ENCODE data around the gene PLXNA2. TPM values are rescaled to one million over a fixed set of nuclear protein-coding genes. Genes with fewer than 3 reads are reported as not detected.

Gene PLXNA2, protein sequence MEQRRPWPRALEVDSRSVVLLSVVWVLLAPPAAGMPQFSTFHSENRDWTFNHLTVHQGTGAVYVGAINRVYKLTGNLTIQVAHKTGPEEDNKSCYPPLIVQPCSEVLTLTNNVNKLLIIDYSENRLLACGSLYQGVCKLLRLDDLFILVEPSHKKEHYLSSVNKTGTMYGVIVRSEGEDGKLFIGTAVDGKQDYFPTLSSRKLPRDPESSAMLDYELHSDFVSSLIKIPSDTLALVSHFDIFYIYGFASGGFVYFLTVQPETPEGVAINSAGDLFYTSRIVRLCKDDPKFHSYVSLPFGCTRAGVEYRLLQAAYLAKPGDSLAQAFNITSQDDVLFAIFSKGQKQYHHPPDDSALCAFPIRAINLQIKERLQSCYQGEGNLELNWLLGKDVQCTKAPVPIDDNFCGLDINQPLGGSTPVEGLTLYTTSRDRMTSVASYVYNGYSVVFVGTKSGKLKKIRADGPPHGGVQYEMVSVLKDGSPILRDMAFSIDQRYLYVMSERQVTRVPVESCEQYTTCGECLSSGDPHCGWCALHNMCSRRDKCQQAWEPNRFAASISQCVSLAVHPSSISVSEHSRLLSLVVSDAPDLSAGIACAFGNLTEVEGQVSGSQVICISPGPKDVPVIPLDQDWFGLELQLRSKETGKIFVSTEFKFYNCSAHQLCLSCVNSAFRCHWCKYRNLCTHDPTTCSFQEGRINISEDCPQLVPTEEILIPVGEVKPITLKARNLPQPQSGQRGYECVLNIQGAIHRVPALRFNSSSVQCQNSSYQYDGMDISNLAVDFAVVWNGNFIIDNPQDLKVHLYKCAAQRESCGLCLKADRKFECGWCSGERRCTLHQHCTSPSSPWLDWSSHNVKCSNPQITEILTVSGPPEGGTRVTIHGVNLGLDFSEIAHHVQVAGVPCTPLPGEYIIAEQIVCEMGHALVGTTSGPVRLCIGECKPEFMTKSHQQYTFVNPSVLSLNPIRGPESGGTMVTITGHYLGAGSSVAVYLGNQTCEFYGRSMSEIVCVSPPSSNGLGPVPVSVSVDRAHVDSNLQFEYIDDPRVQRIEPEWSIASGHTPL (N-terminal part only)
- 15.3 TPM for polyA plus RNA-seq (ENCODE audit: insufficient read length)
- long read RNA-seq, donor 1, partial matches to known transcripts: 7 of 8 reads
- long read RNA-seq, donor 1, other reads (novel, unspliced or antisense): 0 of 8 reads
- long read RNA-seq, donor 2, partial matches to known transcripts: 6 of 8 reads
- long read RNA-seq, donor 2, other reads (novel, unspliced or antisense): 0 of 8 reads
- long read RNA-seq, donor 3, full-length matches to known transcripts: 2 of 2 reads
- long read RNA-seq, donor 3, partial matches to known transcripts: 0 of 2 reads
- long read RNA-seq, donor 3, other reads (novel, unspliced or antisense): 0 of 2 reads
- long read RNA-seq, donor 4: 0 reads
- long read RNA-seq, donor 5: 0 reads
- long read RNA-seq, donor 6, partial matches to known transcripts: 0 of 2 reads
- long read RNA-seq, donor 6, other reads (novel, unspliced or antisense): 0 of 2 reads
- long read RNA-seq, donor 7, full-length matches to known transcripts: 1 of 13 reads
- long read RNA-seq, donor 7, partial matches to known transcripts: 12 of 13 reads
- long read RNA-seq, donor 7, other reads (novel, unspliced or antisense): 0 of 13 reads
- long read RNA-seq, donor 8: 0 reads

DNA sequence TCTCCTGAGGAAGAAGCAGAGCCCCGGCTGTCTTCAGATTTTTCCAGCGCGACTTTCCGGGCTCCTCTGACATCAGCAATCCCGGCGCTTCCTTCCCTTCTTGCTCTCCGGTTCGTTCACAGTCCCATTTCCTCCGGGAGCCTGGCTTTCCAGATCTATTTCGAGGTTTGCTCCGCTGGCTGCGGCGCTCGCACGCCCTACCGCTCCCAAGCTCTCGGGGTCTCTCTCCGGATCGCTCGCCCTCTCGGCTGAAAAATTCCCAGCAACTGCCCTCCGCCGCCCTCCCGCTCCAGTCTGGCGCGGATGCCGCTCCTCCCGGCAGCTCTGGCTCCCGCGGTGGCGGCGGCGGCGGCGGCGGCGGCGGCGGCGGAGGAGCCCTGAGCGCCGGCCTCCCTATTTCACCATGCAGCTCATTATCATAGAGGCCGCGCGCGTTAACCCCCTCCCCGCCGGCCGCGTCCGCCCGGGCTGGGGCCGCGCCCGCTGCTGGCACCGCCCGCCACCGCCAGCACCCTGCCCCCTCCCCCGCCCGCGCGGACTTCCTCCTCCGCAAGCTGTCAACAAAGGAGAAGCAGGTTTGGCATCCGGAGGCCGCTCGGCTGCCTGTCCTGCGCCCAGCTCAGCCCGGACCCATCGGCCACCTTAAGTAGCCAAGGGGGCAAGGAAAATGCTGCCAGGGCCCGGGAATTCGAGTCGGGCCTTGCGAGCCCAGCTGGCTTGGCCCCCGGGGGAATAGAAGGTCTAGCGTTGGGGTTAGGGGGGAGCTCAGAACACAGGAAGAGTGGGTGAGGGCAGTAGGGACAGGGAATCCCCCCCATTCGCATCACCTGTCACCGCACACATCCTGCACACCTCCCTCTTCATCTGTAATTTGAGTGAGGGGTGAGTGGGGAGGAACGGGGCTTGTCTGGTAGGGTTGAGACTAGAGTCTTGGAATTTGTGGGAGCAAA is at the start of gene PLXNA2:
PLXNA2 (minus strand) TSS at position 418 of the 950 bp plus-strand sequence. CDS start 26,462 bp downstream, outside the sequence.
- DNase-seq: no peak

DNA sequence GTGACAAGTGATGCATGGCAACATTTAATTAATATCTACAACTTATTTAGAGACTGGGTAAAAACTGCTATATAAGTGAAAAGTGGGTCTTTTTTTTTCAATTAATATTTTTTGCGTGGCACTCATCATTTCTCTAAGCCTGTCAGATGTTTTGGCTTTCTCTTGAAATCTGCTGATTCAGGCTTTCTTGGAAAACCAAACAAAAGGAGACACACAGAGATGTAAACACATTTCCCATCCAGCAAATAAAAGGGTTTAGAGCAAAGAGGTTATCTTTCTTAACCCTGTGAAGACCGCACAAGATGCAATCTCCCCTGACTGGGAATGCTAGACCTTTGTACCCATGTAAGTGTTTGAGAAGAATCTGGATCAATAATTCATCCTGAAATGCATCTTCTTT is 48.7 kb upstream of the PLXNA2 start:
- DNase-seq: no peak

DNA sequence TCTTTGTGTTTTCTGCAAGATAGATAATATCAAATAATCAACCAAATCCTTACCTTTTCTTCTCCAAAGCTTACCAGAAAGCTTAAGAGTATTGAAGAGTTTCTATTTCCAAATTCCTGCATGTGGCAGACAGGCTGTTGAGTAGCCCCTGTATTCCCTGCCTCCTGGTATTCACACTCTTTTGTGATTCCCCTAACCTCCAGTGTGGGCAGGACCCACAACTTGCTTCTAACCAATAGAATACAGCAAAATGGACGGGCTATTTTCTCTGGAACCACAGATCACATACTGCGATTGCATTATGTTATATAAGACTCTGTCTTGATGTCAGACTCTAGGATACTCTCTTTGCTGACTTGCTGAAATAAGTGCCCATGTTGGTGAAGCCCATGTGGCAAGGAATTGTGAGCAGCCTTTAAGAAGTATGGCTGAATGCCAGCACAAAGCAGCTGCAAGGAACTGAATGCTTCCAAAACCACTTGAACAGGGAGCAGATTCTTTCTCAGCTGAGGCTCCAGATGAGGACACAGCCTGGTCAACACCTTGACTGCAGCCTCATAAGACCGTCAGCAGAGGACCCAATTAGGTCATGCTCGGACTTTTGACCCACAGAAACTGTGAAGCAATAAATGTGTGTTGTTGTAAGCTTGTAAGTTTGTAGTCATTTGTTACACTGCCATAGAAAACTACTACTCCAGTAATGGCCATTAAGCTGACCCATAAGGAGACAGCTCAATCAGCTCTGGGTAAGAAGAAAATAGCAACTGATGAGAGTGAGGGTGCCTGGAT is 47.9 kb upstream of the PLXNA2 start:
- no peak for DNase-seq

DNA sequence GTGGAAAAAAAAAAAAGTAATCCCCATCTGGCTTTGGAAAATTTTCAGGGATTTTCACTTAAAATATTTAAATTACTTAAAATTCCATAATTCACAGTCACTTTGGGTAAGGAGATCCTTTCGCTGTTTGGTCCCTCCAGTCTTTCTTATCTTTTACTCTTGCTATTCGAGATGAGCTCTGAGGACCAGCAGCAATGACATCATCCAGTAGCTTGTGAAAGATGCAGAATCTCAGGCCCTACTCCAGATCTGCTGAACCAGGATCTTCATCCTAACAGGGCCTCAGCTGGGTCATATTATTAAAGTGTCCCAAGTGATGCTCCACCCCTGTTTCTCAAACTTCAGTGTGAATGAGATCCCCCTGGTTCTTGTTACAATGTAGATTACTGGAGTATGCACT is 46.9 kb upstream of the PLXNA2 start:
- no peak for DNase-seq

DNA sequence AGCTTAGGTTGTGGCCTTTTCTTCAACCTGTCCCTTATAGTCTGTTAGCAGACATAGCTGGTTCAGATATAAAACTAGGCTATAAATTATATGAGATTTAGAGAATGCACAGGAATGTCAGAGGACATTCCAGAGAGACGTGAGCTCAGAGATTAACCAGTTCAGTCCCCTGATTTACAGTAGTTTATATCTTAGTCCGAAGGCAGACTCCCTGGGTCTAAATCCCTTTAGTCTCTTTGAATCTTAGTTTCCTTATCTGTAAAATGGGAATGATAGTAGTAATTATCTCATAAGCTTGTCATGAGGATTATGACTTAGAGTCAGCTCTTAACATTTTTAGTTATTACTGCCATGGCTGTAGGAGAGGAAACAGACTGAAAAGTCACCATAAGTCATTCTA is 45.5 kb upstream of the PLXNA2 start:
- no peak for DNase-seq

DNA sequence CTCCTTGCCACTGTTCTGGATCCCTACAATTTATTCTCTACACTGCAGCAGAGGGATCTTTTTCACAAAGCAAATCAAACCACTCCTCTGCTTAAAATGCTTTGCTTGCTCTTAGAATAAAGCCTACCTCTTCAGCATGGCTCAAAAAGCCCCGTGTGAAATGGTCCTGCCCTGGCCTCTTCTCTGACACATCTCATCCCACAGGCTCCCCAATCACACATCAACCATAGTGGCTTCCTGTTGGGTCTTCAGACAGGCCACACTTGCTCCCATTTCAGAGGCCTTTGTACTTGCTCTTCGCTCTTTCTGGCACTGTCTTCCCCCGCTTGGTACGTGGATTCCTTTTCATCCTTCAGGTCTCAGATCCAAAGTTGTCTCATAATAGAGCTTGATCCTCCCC is 44.3 kb upstream of the PLXNA2 start:
- DNase-seq: no peak

DNA sequence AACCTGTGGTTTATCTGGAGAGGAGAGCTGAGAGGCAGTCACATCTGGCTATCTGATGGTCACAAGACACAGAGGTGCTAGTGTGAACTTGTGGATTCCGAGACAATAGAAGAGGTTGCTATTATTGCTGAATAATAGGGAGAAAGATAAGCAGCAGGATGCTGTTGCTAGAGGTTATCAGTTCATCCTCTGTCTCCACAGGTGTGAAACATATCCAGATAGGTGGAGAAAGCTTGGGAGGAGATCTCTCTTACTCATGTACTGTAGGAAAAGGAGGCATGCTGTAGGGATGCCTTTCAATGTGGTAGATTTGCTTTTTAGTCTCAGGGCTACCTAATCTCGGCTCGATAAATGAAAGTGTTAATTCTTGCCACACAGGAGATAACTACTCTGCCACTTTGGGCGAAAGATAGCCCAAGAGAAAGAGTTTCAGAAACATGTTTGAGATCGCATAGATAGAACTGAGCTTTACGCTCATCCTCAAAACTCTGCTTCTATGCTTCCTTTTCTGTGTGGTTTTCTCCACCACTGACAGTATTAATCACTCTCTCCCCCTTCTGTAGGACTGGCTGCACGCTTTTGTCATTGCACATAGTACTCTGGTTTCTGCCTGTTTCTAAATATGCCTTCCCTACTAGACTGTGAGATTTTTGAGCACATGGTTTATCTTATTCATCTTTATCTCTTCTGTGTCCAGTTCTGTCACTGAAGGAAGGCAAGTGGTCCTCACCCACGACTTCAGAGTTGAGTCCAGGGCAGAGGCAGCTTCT is 36.7 kb upstream of the PLXNA2 start:
- DNase-seq: no peak

DNA sequence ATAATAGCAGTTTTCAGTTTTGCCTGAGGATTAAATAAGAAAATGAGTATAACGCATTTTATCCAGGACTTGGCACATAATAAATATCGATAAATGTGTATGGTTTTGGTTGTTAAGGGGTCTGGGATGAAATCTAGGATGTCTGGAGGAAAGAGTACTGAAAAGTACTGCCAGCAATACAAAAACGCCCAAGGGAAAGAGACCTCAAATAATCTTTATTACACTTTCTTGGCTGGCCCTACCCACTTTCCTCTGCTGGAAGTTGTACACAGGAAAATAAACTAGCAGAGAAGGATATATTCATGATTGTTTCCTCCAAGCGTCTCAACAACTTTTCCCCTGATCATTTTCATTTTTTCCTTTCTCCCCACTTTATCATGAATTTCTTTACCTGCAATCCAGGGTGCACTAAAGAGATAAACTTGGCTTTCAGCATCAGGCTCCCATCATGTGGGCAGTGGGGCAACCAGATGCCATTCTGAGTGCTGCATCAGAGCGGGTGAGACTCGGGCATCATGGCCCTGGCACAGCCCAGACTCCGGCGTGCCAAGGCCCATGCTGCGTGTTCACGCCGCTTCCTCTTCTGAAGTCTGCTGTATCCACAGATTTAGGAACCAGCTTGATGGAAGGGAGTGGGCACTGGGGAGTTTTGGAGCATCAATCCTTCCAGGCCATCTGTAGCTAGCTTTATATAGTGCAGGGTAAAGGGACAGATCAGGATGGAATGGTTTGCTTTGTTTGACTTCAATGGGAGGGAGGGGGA is 35.8 kb upstream of the PLXNA2 start:
- DNase-seq: no peak

DNA sequence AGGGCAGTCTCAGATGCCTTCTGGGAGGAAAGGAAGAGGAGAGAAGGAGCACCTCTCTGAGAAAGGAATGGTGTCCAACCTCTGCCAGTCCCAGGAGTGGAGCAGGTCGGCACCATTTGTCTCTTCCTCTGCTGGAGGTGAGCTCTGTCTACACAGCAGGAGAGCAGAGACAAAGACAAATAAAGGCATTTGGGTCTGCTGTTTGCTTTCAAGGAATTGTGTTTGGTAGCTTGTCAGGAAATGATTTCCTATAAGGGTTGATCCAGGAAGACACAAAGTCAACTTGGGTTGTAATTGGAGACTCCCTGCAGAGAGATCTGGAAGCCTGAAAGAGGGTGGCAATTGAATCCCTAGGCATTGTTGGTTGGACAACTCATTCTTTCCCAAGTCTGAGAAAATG is 34.5 kb upstream of the PLXNA2 start:
- no peak for DNase-seq

DNA sequence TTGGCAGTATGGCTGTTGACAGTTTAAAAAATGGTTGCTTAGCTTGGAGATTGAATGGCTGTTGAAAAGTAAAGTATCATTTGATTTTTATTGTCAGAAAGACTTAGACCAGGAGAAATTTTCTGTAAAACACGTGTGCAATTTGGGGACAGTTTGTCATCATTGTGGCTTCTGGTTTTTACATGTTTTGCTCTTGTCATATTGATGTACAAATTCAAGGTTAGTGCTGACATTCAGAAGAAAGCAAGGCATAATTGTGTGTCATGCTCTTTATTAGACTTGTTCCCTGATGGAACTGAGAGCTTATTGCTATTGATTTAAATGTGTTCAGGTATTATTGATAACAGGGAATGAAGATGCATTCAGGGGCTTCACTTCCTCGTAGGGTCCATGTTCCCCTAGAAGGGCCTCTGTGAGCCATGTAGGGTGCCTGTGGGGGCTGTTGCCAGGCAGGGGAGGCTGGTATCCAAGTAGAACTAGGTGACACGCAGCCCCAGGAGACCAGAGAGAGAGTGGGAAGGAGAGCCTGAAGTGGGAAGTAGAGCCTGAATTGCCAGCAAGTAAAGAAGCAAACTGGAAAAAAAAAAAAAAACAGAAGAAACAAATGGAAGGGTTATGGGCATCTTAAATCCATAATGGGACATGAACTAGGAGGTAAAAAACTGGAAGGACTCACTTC is 32.7 kb upstream of the PLXNA2 start:
- no peak for DNase-seq

DNA sequence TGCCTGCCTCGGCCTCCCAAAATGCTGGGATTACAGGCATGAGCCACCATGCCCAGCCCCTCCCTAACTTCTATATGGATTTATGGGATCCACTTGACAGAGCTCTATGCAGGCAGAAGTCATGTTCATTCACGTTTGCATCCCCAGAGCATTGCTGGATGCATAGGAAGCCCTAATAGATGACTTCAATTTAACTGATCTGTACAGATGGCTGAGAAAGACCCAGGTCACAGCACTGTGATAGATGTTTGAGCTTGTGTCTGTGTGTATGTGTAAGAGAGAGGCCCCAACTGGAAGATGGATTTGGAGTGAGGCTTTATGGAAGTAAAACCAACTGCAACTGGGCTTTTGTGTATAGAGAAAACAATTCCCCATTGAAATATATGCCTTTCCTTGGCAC is 30.9 kb upstream of the PLXNA2 start:
- DNase-seq: no peak

DNA sequence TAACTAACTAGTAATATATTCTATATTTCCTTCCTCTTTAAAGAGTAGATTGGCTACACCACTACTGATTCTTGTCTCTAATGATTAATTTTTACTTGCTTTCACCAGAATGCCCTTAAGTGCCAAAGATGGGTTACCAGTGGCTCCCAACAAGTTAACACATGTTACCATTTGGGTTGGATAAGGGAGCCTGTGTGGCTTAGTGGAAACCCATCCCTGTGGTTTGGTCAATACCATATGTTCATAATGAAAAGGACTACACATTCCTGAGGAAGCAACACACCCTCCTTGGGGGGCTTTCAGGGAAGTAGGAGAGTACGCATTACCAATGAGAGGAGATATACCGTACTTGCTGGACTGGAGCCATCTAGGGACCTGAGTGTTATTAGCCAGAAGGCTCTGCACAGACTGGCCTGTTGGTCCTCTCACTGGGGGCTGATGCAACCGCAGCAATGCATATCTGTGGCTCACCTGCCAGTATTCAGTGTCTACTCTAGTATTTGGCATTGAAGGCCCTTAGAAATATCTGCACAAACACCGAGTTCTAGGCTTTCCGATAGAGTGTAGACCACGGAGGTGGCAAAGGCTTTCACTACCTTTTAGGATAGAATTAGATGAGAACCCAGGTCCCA is 29.3 kb upstream of the PLXNA2 start:
- no peak for DNase-seq

DNA sequence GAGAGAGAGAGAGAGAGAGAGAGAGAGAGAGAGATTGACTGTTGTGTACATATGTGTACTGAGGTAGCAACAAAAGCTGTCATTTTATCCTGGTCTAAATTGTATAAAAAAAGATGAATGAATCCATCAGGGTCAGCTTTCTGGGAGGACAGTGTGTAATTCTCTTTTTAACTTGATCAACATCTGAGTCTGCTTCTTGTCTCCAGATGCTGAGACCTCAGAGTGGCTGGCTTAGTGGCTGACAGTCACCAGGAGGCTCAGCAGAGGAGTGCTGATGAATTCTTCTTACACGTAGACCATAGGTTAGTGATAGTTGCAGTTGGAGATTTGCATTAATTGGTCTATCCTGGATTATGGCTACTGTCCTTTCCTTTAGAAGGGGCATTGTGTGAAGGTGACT is 28.5 kb upstream of the PLXNA2 start:
- no peak for DNase-seq

DNA sequence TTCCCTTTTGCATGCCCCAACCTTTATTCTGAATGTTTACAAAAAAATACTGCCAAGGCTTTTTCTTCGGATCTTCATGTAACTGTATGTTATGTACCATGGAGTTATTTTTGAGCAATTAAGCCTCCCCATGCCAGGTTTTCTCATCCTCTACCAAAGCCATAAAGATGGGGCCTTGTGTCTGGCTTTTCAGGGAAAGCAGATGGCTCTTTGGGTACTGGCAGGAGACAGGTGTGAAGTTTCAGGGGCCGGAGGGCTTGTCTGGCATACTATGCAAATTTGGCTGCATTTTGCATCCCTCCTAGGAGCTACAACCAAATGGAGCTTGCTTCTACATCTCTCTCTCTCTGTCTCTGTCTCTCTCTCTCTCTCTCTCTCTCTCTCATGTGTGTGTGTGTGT is 28.1 kb upstream of the PLXNA2 start:
- DNase-seq: no peak

DNA sequence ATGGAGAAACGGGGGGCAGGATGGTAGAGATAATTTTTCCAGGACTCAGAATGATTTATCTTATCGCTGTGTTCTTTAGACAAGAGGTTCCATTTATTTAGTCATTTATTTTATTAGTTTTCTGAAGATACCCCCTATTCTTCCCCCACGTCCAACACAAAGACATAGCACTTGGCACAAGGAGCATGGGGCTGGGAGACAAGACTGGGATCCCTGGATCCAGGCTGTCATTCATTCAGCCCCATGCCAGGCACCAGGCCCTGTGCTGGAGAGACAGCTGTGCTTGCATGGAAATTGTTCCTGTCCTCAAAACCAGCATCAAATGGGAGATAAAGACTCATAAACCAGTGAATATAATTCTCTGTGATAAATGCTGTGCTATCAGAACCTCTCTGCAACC is 27.1 kb upstream of the PLXNA2 start:
- no peak for DNase-seq

DNA sequence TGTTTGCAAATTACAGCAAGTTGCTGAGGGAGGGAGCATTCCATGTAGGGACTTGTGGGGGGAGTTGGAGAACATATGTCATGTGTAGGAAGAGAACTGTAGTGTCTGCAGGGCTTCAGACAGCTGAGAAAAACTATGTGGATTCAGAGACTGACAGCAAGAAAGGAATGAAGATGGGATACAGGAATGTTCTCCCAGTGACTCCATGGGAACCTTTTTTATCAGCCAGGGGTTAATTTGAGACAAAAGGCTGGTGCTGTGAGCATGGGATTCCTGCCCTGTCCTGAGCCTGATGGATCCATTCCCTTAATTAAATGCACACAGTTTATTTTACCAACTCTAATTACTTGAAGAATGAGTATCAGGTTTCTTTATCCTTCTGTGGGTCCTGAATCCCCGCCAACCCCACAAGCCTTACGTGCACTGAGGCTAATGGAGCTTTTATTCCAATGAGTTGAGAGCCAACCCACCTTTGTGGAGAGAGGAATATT is 26.5 kb upstream of the PLXNA2 start:
- no peak for DNase-seq

DNA sequence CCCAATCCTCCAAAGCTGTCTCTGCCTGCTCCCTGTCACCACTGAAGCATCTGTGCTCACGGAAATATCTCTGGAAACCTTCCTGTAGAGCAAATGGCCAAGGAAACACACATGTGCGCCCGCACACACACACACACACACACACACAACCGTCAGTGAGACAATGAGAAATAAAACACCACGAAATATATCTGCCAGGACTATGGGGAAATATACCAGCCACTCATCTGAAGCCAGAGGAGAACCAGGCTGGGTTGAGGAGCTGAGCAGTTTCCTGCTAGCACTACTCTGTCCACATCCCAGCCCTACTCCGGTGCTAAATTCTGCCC is 25.1 kb upstream of the PLXNA2 start:
- DNase-seq: no peak

All from left kidney (tissue), 8 donors.